Activated naive CD4-positive, alpha-beta T cell treated with anti-CD3 and anti-CD28 coated beads, Interleukin-2, amount 10 ng/mL, durations not matched to agents 7 days and 5 days (primary cell): Measurements from ENCODE around the gene RAB10.

Experiments
- CTCF ChIA-PET: fragments of 350-600 bp; sonication (Branson Sonifier 250); formaldehyde crosslinking; loops from one replicate; lab custom pipeline; 2021; ENCODE audit warnings: antibody characterized with exemption; lab: Charles Lee
- DNase-seq: peaks from one replicate; pipeline ENCODE4 v3.0.0-alpha.2; 2020
- H3K27ac Mint-ChIP-seq: one replicate; pipeline ENCODE4 v1.8.0; 2021; ENCODE audit warnings: mild to moderate bottlenecking, moderate library complexity, mixed read lengths
- H3K27me3 Mint-ChIP-seq: one replicate; pipeline ENCODE4 v1.8.0; 2021; ENCODE audit warnings: mild to moderate bottlenecking, mixed read lengths
- H3K36me3 Mint-ChIP-seq: one replicate; pipeline ENCODE4 v1.8.0; 2021; ENCODE audit warnings: mixed read lengths
- H3K4me1 Mint-ChIP-seq: one replicate; pipeline ENCODE4 v1.8.0; 2021; ENCODE audit warnings: mixed read lengths
- H3K4me3 Mint-ChIP-seq: one replicate; pipeline ENCODE4 v1.8.0; 2021; ENCODE audit warnings: mild to moderate bottlenecking, moderate library complexity, mixed read lengths
- H3K9me3 Mint-ChIP-seq: one replicate; pipeline ENCODE4 v1.8.0; 2021; ENCODE audit warnings: mixed read lengths

The RAB10 gene

DNA sequence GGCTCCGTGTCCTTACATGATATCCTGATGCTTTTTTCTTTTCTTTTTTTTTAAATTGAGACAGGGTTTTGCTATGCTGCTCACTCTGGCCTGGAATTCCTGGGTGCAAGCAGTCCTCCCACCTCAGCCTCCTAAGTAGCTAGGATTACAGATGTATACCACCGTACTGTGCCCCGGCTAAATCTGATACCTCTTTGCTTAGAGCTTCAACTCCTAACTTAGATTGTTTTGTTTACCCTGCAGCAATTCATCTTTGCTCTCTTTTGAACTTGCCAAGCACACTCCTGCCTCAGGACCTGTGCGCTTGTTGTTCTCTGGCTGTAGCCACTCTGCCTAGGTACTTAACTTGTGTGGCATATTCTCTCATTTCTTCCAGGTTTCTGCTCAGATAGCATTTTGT is 24.5 kb downstream of the RAB10 start:
- Mint-ChIP-seq H3K27me3 (no peaks in the 10 kb centered on the region), H3K27ac (no peak overlapping the region), H3K36me3 (peaks cover 17% of the 10 kb centered on the region), H3K9me3 (no peaks in the 10 kb centered on the region), H3K4me3 (no peak overlapping the region), H3K4me1 (peaks cover 15% of the 10 kb centered on the region)
- CTCF ChIA-PET = no interaction called here
- no peak for DNase-seq

DNA sequence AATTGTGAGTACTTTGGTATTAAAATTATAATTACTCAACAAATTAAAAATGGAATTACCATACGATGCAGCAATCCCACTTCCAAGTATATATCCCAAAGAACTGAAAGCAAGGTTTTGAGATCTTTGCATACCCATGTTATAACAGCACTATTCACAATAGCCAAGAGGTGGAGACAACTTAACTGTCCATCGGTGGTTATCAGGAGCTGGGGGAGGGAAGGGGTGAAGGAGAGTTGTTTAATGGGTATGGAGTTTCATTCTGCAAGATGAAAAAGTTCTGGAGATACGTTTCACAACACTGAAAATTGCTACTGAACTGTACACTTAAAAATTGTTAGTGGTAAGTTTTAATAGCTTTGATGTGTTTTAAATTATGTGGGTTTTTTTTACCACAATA is 25.7 kb downstream of the RAB10 start:
- Mint-ChIP-seq H3K9me3 (no peaks in the 10 kb centered on the region), H3K4me3 (no peak overlapping the region), H3K27ac (no peak overlapping the region), H3K4me1 (peaks cover 11% of the 10 kb centered on the region), H3K27me3 (no peaks in the 10 kb centered on the region), H3K36me3 (peaks cover 19% of the 10 kb centered on the region)
- CTCF ChIA-PET = interaction anchor here (0.6 kb wide), 1 partner anchor 56 kb away, joined by 3 read pairs; no protein-coding TSS in a partner anchor
- no peak for DNase-seq

DNA sequence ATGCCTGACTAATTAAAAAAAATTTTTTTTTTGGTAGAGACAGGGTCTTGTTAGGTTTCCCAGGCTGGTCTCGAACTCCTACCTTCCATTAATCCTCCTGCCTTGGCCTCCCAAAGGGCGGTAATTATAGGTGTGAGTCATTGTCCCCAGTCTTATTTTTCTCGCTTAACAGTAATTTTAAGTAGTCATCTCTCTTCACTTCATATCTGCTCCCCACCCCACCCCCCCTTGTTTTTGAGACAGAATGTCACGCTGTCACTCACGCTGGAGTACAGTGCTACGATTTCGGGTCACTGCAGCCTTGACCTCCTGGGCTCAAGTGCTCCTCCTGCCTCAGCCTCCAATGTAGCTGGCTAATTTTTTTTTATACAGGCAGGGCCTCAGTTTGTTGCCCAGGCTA is 27.7 kb downstream of the RAB10 start:
- H3K4me1 Mint-ChIP-seq = peaks cover 12% of the 10 kb centered on the region
- no peak for DNase-seq
- H3K36me3 Mint-ChIP-seq = peaks cover 23% of the 10 kb centered on the region
- no peaks in the 10 kb centered on the region for H3K27me3 Mint-ChIP-seq
- H3K27ac Mint-ChIP-seq = no peak overlapping the region
- no peaks in the 10 kb centered on the region for H3K9me3 Mint-ChIP-seq
- CTCF ChIA-PET = no interaction called here
- H3K4me3 Mint-ChIP-seq = no peak overlapping the region

DNA sequence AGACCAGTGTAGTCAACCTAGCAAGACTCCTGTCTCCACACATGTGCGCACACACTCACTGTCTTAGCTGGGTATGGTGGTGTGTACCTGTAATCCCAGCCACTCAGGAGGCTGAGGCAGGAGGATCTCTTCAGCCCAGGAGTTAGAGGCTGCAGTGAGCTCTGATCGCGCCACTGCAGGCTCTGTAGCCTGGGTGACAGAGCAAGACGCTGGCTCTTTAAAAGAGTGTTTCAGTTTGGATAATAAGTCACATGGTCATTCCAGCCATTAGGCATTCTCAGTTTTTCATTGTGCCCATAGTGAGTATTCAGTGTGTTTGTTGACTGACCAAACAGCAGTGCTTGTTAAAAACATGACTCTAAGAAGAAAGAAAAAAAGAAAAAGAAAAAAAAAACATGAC is 31.0 kb downstream of the RAB10 start:
- H3K27me3 Mint-ChIP-seq = no peaks in the 10 kb centered on the region
- no peak overlapping the region for H3K4me3 Mint-ChIP-seq
- H3K9me3 Mint-ChIP-seq = no peaks in the 10 kb centered on the region
- peaks cover 23% of the 10 kb centered on the region for H3K36me3 Mint-ChIP-seq
- DNase-seq = no peak
- no peak overlapping the region for H3K27ac Mint-ChIP-seq
- CTCF ChIA-PET = no interaction called here
- peaks cover 37% of the 10 kb centered on the region for H3K4me1 Mint-ChIP-seq

DNA sequence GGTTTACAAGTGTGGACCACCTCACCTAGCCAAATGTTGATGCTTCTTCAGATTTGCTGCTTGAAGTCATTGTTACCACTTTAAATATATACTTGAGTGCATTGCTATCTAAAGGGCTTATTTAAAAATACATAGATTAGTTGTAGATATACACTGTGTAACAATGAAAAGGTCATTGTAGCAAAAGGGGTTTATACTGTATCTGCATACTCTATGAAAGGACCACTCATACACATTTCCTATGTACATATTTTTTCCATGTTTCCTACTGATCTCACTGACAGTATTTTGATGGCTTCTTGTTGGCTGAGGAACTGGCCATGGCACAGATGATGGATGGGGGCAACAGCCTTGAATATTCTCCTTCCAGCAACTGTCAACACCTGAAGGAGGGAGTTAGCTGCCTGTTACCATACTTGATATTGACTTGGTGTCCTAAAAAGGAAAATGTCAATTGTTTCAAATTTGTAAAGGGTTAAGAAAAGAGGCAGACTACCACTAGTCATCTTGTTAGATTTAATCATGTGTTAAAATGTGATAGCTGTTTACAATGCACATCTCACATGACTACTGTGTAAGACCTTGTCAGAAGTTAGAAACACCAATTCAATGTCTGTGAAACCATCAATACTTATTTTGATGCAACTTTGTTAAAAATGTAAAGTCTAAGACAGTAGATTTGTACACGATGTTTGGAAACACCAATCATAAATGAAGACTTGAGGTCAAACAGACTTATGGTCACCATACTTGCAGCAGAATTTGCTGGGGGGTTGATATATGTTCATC is 33.5 kb downstream of the RAB10 start:
- H3K27ac Mint-ChIP-seq = no peak overlapping the region
- no peaks in the 10 kb centered on the region for H3K27me3 Mint-ChIP-seq
- peaks cover 19% of the 10 kb centered on the region for H3K36me3 Mint-ChIP-seq
- H3K4me3 Mint-ChIP-seq = no peak overlapping the region
- CTCF ChIA-PET = interaction anchor here (1.8 kb wide), 1 partner anchor 22 kb away, joined by 4 read pairs; no protein-coding TSS in a partner anchor
- DNase-seq = no peak
- H3K4me1 Mint-ChIP-seq = peaks cover 47% of the 10 kb centered on the region
- H3K9me3 Mint-ChIP-seq = no peaks in the 10 kb centered on the region

DNA sequence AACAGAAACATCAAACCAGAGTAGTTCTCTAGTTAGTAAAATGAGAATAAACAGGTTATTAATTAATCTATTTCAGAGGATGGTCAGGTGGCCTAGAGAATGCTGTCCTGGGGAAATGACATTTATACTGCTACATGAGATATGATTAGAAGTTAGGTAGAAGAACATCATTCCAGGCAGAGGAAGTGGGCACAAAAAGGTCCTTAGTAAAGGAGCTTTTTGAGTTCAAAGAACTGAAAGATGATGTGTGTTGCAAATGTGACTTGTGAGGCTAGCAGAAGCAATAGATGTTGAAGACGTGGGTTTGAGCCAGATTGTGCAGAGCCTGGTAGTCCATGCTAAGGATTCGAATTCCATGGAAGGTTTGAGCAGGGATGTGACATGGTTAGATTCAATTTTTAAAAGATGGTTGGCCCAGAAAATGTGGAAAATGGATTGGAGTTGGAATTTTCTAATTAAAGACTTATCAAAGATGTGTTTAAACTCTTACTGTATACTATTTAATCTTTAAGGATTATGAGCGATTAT is 34.2 kb downstream of the RAB10 start:
- Mint-ChIP-seq H3K4me1 (peaks cover 50% of the 10 kb centered on the region), H3K27ac (peak overlapping the region; percentile 78), H3K9me3 (no peaks in the 10 kb centered on the region), H3K27me3 (no peaks in the 10 kb centered on the region), H3K4me3 (peak overlapping the region; percentile 10), H3K36me3 (peaks cover 19% of the 10 kb centered on the region)
- CTCF ChIA-PET = interaction anchor here (1.1 to 1.8 kb wide), 3 partner anchors 20 to 76 kb away, joined by 4 to 6 read pairs (median 4); no protein-coding TSS in a partner anchor
- DNase-seq = no peak

DNA sequence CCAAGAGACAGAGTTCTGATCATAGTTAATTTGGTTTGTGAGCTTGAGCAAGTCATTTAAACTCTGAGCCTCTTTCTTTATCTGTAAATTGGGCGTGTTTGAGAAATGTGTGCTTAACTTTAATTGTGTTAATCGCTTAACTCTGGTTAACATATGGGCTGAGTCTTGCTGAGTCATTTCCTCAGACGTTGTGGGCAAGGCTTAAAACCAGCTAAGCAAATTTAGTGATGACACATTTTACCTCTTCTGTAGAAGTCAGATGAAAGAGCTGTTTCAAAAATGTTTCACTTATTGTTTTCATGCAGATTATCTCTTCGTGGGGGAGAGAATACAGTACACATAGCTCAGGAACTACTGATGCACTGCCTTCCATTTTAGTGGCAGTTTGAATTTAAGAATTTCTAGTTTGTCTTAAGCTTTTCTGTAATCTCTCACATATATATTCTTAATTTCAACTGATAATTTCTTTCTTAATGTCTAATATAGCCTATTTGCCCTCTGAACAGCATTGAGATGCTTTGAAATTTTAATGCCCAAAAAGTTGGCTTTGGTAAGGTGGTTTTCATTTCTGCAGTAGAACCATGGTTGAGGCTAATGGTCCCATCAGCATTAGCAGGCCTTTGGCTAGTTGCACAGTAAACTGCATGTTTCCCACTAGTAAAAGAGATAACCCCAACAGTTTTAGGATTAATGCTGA is 34.9 kb downstream of the RAB10 start:
- DNase-seq = peak; percentile 63
- Mint-ChIP-seq H3K27ac (peak overlapping the region; percentile 78), H3K9me3 (no peaks in the 10 kb centered on the region), H3K27me3 (no peaks in the 10 kb centered on the region), H3K36me3 (peaks cover 18% of the 10 kb centered on the region), H3K4me1 (peaks cover 50% of the 10 kb centered on the region), H3K4me3 (no peak overlapping the region)
- CTCF ChIA-PET = interaction anchor here (1.1 to 1.8 kb wide), 3 partner anchors 19 to 77 kb away, joined by 4 to 6 read pairs (median 4); no protein-coding TSS in a partner anchor

DNA sequence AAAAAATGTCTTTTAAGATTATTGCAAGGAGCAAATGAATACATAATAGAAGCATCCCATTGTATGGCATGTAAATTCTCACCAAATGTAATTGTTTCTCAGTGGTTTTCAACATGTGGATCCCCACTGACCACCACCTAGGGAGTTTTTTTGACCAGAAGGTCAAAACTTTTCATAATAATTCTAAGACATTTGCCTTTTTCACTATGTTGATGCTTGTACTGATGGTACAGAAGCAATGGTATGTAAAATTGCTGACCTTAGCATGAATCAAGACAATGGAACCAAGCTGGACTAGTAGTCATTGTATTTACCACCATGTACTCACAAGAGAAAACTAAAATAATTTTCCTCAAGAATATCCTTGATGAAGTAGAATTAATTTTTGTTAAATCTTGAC is 36.8 kb downstream of the RAB10 start:
- peaks cover 52% of the 10 kb centered on the region for H3K4me1 Mint-ChIP-seq
- H3K27ac Mint-ChIP-seq = no peak overlapping the region
- no peaks in the 10 kb centered on the region for H3K27me3 Mint-ChIP-seq
- no peaks in the 10 kb centered on the region for H3K9me3 Mint-ChIP-seq
- peaks cover 21% of the 10 kb centered on the region for H3K36me3 Mint-ChIP-seq
- H3K4me3 Mint-ChIP-seq = no peak overlapping the region
- no peak for DNase-seq
- CTCF ChIA-PET = no interaction called here

DNA sequence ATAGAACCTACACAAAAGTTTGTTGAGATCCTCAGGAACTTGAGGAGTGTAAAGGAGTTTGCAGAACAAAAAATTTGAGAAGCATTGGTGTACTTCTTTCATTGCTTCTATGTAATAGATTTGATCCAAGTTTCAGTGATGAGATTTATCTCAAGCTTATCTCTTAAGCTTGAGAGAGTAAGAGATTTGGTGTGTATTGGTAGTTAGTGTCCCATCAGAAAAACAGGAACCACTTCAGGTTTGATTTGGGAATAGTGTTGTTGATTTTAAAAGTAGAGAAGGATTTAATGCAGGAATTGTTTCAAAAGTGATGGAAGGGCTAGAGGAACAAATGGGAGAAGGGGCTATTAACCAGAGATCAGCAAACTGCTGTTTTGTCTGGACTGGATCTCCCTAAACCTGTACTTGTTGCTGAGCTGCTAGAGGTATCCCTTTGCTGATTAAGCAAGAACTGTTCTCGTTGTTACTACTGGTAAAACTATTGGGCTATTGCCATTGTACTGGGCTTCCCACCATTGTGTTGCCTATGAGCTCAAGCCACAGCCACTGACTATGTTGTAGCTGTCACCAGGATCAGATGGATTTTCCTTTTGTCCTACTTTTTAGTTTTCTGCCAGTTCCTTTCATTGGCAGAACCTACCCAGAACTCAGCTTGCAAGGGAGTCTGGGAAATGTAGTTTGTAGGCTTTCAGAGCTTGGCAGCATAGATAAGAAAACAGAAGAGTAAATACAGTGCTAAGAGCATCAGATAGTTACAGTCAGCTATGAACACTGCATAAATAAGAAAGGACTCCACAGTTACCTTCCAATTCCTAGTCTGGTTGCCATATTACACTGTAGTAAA is 39.3 kb downstream of the RAB10 start:
- Mint-ChIP-seq H3K4me1 (peaks cover 35% of the 10 kb centered on the region), H3K9me3 (no peaks in the 10 kb centered on the region), H3K4me3 (no peak overlapping the region), H3K27ac (no peak overlapping the region), H3K36me3 (peaks cover 12% of the 10 kb centered on the region), H3K27me3 (no peaks in the 10 kb centered on the region)
- CTCF ChIA-PET = interaction anchor here (1.8 kb wide), 1 partner anchor 15 kb away, joined by 5 read pairs; no protein-coding TSS in a partner anchor
- no peak for DNase-seq

DNA sequence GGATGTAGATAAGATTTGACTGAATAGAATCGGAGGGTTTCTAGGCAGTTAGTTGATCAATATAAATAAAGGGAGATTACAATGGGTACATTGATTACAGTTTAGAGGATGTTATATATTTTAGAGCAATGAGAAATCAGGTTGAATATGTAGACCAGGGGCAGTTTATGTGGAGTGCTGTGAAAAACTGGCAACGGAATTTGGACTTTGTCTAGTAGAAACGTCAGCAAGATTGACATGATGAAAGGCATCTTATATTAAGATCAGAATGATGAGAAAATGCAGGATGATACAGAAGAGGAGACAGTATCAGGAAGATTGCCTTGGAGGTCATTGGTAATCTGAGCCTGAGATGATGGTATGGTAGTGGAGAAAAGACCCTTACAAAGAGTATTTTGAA is 39.9 kb downstream of the RAB10 start:
- H3K4me3 Mint-ChIP-seq = no peak overlapping the region
- H3K4me1 Mint-ChIP-seq = peaks cover 28% of the 10 kb centered on the region
- H3K27ac Mint-ChIP-seq = no peak overlapping the region
- peaks cover 16% of the 10 kb centered on the region for H3K36me3 Mint-ChIP-seq
- no peak for DNase-seq
- H3K27me3 Mint-ChIP-seq = no peaks in the 10 kb centered on the region
- CTCF ChIA-PET = no interaction called here
- no peaks in the 10 kb centered on the region for H3K9me3 Mint-ChIP-seq

DNA sequence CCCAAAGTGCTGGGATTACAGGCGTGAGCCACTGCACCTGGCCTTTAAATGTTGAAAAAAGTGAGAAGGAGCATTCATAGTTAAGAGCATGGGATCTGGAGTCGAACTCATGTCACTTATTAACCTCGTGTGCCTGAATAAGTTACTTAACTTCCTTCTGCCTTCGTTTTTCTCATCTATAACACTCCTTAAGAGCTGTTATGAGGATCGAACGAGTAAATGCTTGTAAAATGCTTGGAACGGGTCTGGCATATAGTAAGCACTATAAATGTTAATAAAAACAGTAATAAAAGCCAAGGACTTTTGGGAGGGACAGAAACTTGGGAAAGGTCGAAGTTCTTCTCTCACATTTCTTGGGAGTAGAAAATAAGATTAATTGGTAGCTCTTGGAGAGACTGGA is 40.8 kb downstream of the RAB10 start:
- peaks cover 21% of the 10 kb centered on the region for H3K36me3 Mint-ChIP-seq
- peaks cover 5% of the 10 kb centered on the region for H3K9me3 Mint-ChIP-seq
- no peak for DNase-seq
- no peaks in the 10 kb centered on the region for H3K27me3 Mint-ChIP-seq
- no peak overlapping the region for H3K4me3 Mint-ChIP-seq
- CTCF ChIA-PET = interaction anchor here (1.1 kb wide), 1 partner anchor 13 kb away, joined by 5 read pairs; no protein-coding TSS in a partner anchor
- peaks cover 21% of the 10 kb centered on the region for H3K4me1 Mint-ChIP-seq
- no peak overlapping the region for H3K27ac Mint-ChIP-seq

DNA sequence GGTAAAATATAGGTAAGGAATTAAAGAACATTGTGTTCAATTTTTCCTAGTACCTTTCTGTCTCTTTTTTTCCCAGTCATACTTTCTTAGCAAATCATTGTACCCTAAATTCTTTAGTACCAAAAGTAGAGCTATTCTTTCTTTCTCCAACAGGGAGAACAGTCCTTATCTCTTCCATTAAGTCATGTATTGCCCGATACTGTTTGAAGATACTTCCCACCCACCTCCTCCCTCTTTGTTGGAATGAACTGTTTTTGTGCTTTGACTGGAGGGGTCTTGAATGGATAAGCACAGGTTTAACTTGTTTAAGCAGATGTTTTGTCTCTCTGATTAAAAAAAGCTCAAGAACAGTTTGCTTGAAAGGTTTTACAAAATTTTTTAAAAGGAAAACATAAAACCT is 41.3 kb downstream of the RAB10 start:
- Mint-ChIP-seq H3K36me3 (peaks cover 21% of the 10 kb centered on the region), H3K27ac (no peak overlapping the region), H3K9me3 (peaks cover 8% of the 10 kb centered on the region), H3K4me1 (peaks cover 16% of the 10 kb centered on the region), H3K27me3 (no peaks in the 10 kb centered on the region), H3K4me3 (no peak overlapping the region)
- CTCF ChIA-PET = interaction anchor here (0.9 to 1.1 kb wide), 2 partner anchors 13 to 84 kb away, joined by 3 to 5 read pairs; no protein-coding TSS in a partner anchor
- DNase-seq = no peak

DNA sequence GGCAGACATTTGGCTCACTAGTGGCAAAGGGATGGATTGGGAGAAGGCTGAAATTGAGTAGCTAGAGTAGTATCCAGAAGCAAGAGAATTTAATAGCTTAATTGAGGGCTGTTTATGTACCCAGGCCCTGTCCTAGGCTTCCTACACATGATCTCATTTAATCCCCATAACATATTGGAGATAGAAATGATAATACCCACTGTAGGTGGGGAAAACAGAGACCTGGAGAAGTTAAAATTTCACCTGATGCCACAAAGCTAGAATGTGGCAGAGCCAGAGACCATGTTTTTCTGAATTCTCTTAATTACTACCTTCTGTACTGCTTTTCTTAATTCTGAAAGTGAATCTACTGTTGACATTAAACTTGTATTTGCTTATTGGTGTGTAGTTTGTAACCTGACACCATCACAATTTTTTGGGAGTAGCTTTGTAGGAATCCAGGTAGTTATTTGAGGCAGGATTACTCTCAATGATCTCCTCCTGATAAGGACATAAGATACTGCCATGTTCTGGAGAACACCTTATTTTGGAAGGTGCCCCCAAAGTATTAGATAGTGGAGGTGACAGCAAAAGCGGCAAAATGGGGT is 42.2 kb downstream of the RAB10 start:
- Mint-ChIP-seq H3K27me3 (no peaks in the 10 kb centered on the region), H3K4me3 (no peak overlapping the region), H3K9me3 (peaks cover 17% of the 10 kb centered on the region), H3K4me1 (peaks cover 7% of the 10 kb centered on the region), H3K36me3 (peaks cover 29% of the 10 kb centered on the region), H3K27ac (no peak overlapping the region)
- CTCF ChIA-PET = interaction anchor here (0.8 to 1.1 kb wide), 3 partner anchors 10 to 85 kb away, joined by 3 to 5 read pairs (median 3); no protein-coding TSS in a partner anchor
- no peak for DNase-seq
